ENCODE measurements around the gene ANKRD39. TPM values are rescaled to one million over a fixed set of nuclear protein-coding genes. Genes with fewer than 3 reads are reported as not detected.

ANKRD39 gene
- total RNA-seq, 6 experiments from 2014 or later, result 6.0 to 16.3 (median 9.7) TPM

DNA sequence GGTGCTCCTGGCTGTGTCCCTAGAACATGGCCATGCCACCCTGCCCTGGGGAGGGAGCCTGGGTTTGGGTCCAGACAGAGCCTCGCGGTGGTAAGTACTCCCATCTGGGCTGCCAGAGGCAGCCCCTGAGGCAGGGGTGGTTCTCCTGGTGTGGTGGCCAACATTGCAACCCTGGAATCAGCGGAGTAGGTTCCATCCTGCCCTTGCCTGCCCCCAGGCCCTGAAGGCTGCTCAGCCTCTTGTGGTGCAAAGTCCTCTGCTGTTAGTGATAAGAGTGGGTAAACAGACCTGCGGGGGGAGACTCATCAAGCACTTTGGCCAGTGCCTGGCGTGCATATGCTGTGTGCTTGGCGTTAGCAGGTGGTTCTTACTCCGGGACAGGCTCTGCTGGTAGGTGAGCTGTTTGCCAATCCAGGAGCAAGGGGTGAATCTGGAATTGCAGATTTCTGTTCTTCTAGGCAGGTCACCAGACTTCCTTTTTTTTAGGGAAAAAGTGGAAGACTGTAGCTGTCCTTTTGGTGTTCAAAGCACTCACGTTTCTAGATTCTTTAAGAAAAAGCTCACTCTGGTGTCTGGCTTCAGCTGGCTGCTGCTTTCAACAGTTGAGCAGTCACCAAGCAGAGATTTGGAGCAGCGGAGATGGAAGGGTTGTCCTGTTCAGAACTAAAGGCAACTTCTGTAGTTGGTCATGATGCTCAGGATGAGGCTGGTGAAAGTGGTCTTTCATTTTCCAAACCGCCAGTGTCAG lies 38.5 kb downstream of the ANKRD39 start:
- H3K27me3 ChIP-seq, result no peaks in the 10 kb centered on the region
- peak; percentile 54 to 76 (median 72) for ATAC-seq
- 22% methylated on average over 9 of the region's 10 CpGs for WGBS (ENCODE audit: insufficient coverage, low coverage, low lambda C conversion rate, missing lambda C conversion rate)

DNA sequence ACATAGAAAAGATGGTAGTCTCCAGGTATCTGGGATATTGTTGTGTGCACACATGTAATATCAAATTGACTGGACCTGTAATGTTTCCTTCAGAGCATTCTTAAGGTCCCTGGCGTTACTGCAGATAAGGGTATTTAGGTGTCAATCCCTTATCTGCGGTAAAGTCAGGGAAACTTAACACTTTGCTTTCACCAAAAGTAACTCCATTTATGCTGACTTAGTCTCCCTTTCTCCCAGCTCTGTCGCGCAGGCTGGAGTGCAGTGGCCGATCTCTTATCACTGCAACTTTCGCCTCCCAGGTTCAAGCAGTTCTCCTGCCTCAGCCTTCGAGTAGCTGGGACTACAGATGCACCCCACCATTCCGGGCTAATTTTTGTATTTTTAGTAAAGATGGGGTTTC lies 39.9 kb downstream of the ANKRD39 start:
- WGBS (ENCODE audit: insufficient coverage, low coverage, low lambda C conversion rate, missing lambda C conversion rate), result 34% methylated on average over 5 of the region's 8 CpGs
- H3K9me3 ChIP-seq, result no peaks in the 10 kb centered on the region
- DNase-seq, result no peak
- intact Hi-C loops (cut with DNase I), result loop anchor here (5.0 to 10.0 kb wide), 2 partner anchors 44 to 47 kb away; no protein-coding TSS in a partner anchor
- peak overlapping the region; percentile 33 to 76 (median 57) for H3K4me3 ChIP-seq
- ATAC-seq, result no peak
- peaks cover 0 to 55% (median 21%) of the 10 kb centered on the region in 4 donors for H3K4me1 ChIP-seq
- H3K27ac ChIP-seq, result peak overlapping the region in 1 of 3 donors; percentile 88
- H3K36me3 ChIP-seq, result peaks cover 0 to 1% (median 0%) of the 10 kb centered on the region in 4 donors
- H3K27me3 ChIP-seq, result no peaks in the 10 kb centered on the region
- no peak for TF ChIP-seq POLR2A (IDR thresholded peaks at IDR 0.05)
- TF ChIP-seq, protein P1, sequence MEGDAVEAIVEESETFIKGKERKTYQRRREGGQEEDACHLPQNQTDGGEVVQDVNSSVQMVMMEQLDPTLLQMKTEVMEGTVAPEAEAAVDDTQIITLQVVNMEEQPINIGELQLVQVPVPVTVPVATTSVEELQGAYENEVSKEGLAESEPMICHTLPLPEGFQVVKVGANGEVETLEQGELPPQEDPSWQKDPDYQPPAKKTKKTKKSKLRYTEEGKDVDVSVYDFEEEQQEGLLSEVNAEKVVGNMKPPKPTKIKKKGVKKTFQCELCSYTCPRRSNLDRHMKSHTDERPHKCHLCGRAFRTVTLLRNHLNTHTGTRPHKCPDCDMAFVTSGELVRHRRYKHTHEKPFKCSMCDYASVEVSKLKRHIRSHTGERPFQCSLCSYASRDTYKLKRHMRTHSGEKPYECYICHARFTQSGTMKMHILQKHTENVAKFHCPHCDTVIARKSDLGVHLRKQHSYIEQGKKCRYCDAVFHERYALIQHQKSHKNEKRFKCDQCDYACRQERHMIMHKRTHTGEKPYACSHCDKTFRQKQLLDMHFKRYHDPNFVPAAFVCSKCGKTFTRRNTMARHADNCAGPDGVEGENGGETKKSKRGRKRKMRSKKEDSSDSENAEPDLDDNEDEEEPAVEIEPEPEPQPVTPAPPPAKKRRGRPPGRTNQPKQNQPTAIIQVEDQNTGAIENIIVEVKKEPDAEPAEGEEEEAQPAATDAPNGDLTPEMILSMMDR (IDR thresholded peaks at IDR 0.05), result no peak

More for the DNA sequence above, 38.5 kb downstream of the ANKRD39 start:
- TF ChIP-seq, protein P1 (IDR thresholded peaks at IDR 0.05), result no peak
- no peak for TF ChIP-seq POLR2A (IDR thresholded peaks at IDR 0.05)
- Histone ChIP-seq H3K4me3 (peak overlapping the region in 2 of 3 donors; percentile 57 to 76), H3K27ac (peak overlapping the region in 2 of 3 donors; percentile 11 to 59), H3K4me1 (peaks cover 0 to 67% (median 25%) of the 10 kb centered on the region in 4 donors), H3K36me3 (peaks cover 0 to 5% (median 0%) of the 10 kb centered on the region in 4 donors), H3K9me3 (no peaks in the 10 kb centered on the region)
- intact Hi-C loops (cut with DNase I), result loop anchor here (5.0 to 10.0 kb wide), 2 partner anchors 43 to 45 kb away; no protein-coding TSS in a partner anchor
- DNase-seq, result peak; percentile 82 to 95 (median 92)

DNA sequence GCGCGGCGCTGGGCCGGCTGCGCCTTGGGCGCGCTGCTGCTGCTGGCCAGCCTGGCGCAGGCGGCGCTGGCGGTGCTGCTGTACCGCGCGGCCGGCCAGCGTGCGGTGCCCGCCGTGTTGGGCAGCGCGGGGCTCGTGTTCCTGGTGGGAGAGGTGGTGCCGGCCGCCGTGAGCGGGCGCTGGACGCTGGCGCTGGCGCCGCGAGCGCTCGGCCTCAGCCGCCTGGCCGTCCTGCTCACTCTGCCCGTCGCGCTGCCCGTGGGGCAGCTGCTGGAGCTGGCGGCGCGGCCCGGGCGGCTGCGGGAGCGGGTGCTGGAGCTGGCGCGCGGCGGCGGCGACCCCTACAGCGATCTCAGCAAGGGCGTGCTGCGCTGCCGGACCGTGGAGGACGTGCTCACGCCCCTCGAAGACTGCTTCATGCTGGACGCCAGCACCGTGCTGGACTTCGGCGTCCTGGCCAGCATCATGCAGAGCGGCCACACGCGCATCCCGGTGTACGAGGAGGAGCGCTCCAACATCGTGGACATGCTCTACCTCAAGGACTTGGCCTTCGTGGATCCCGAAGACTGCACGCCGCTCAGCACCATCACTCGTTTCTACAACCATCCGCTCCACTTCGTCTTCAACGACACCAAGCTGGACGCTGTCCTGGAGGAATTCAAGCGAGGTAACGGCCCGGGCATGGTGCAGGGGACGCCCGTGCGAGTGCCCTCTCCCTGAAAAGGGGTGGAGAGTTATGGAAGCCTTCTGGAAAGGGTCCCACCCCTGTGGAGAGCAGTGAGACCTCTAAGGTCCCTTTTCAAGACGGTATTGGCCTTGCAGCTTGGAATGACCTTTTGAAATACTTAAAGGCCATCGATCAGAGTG lies 40.7 kb downstream of the ANKRD39 start:
- Histone ChIP-seq H3K27me3 (no peaks in the 10 kb centered on the region), H3K36me3 (no peaks in the 10 kb centered on the region), H3K27ac (peak overlapping the region in 1 of 3 donors; percentile 88), H3K4me3 (peak overlapping the region; percentile 33 to 76 (median 57)), H3K4me1 (peaks cover 0 to 51% (median 19%) of the 10 kb centered on the region in 4 donors), H3K9me3 (no peaks in the 10 kb centered on the region)
- 0% methylated on average over 1 of the region's 89 CpGs for WGBS (ENCODE audit: insufficient coverage, low coverage, low lambda C conversion rate, missing lambda C conversion rate)
- TF ChIP-seq, protein P1 (IDR thresholded peaks at IDR 0.05), result no peak
- no peak for TF ChIP-seq POLR2A (IDR thresholded peaks at IDR 0.05)
- ATAC-seq, result no peak
- intact Hi-C loops (cut with DNase I), result loop anchor here (5.0 to 10.0 kb wide), 2 partner anchors 45 to 48 kb away; no protein-coding TSS in a partner anchor
- DNase-seq, result peak in 1 of 3 donors; percentile 54

DNA sequence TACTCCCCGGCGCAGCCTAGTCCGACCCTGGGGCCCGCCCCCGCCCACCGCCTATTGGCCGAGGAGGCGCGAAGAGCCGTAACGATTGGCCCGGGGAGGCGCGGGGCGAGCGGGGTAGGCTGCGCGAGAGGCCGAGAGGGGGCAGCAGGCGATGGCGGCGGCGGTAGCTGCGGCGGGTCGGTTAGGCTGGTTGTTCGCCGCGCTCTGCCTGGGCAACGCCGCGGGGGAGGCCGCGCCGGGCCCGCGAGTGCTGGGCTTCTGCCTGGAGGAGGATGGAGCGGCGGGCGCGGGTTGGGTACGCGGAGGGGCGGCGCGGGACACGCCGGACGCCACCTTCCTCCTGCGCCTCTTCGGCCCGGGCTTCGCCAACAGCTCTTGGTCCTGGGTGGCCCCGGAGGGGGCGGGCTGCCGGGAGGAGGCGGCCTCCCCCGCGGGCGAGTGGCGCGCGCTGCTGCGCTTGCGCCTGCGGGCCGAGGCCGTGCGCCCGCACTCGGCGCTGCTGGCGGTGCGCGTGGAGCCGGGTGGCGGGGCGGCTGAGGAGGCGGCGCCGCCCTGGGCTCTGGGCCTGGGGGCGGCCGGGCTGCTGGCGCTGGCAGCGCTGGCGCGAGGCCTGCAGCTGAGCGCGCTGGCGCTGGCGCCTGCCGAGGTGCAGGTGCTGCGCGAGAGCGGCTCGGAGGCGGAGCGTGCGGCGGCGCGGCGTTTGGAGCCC lies 41.5 kb downstream of the ANKRD39 start, which contains the start of gene CNNM3:
Gene CNNM3, plus strand, starts transcription at position 142 of the 709 bp plus-strand sequence. Its CDS starts 10 bp downstream, at position 152.
- intact Hi-C loops (cut with DNase I), result loop anchor here (5.0 to 10.0 kb wide), 2 partner anchors 46 to 49 kb away; no protein-coding TSS in a partner anchor

More for the DNA sequence above, 41.5 kb downstream of the ANKRD39 start, which contains the start of gene CNNM3:
- TF ChIP-seq, protein P1 (IDR thresholded peaks at IDR 0.05), result peak; percentile 67 to 77 (median 69)
- TF ChIP-seq POLR2A (IDR thresholded peaks at IDR 0.05), result peak; percentile 71
- H3K4me3 ChIP-seq, result peak within 1 kb of the TSS; percentile 76 to 93 (median 91)
- H3K36me3 ChIP-seq, result no peaks in the 10 kb centered on the region
- peak; percentile 99 for DNase-seq
- no peaks in the 10 kb centered on the region for H3K9me3 ChIP-seq
- H3K27ac ChIP-seq, result peak within 1 kb of the TSS; percentile 88 to 94 (median 93)
- WGBS (ENCODE audit: insufficient coverage, low coverage, low lambda C conversion rate, missing lambda C conversion rate), result under 1% methylated on average over 17 of the region's 103 CpGs
- peaks cover 0 to 43% (median 16%) of the 10 kb centered on the region in 4 donors for H3K4me1 ChIP-seq
- H3K27me3 ChIP-seq, result no peaks in the 10 kb centered on the region
- peak; percentile 80 to 92 (median 84) for ATAC-seq

Data from right lobe of liver (tissue), 6 donors.